K562 (cell line): ENCODE results near the gene GOLGA8N. TPM values are rescaled to one million over a fixed set of nuclear protein-coding genes. Genes with fewer than 3 reads are reported as not detected.
"Not testable (repeated sequence)": the region's sequence is repeated elsewhere in the genome, so short reads cannot be mapped to it uniquely, and the experiment has no call there.

Experiments
- ATAC-seq: fragments of 200-7000 bp; cut with Tn5 transposase; 3 replicates; pipeline ENCODE4 v1.9.1; 2020; ENCODE audit warnings: moderate library complexity
- BruUV-seq: library from RNA; stranded (reverse); fragments of 400-500 nt; replicated peaks from 2 replicates; lab custom pipeline; 2021; lab: Mats Ljungman, UMichigan
- CTCF ChIA-PET: fragments of 300-600 bp; formaldehyde crosslinking; extraction: SDS; loops from one replicate; lab custom pipeline; 2021; ENCODE audit warnings: low intra/inter-chr PET ratio; lab: Yijun Ruan, JAX
- POLR2A ChIA-PET: fragments of 300-600, 350-650 bp; sonication (Branson Sonifier 250); formaldehyde crosslinking; extraction: SDS; loops from one replicate; lab custom pipeline; 2021; ENCODE audit warnings: antibody characterized with exemption, inconsistent platforms; lab: Yijun Ruan, JAX
- DNase-seq, 4 experiments: peaks; one replicate each; pipeline versions ENCODE4 v3.0.0 to v3.0.0-alpha.2; 2011 to 2018; ENCODE audit warnings: low spot score in 3 of 4, mixed read lengths in 3 of 4; ENCODE audit errors: extremely low read depth in 1 of 4
- FAIRE-seq: peaks from 2 replicates; lab custom pipeline; 2011; peaks lifted over from hg19 to GRCh38; lab: Jason Lieb, UNC
- H2AFZ ChIP-seq: 2 replicates; pipeline ENCODE4 v1.6.0; 2011; ENCODE audit warnings: low read depth, low read length, control low read depth, inconsistent platforms
- H3K27ac ChIP-seq: fragments of 200-600 bp; 3 replicates; pipeline ENCODE4 v1.8.0; 2011; ENCODE audit warnings: low read depth, mild to moderate bottlenecking, control low read depth, inconsistent platforms, low read length, moderate library complexity, mixed read lengths; ENCODE audit errors: extremely low read depth
- H3K27me3 ChIP-seq, 2 experiments: fragments of 300-600 bp in 1 of 2; 2 replicates in 1 of 2; 3 replicates in 1 of 2; pipeline versions ENCODE4 v1.6.0 to v1.8.0; 2011; ENCODE audit warnings: inconsistent platforms in 2 of 2, low read length in 2 of 2, mild to moderate bottlenecking in 1 of 2, mixed read lengths in 1 of 2, moderate library complexity in 1 of 2; ENCODE audit not compliant: control insufficient read depth in 2 of 2, insufficient read depth in 2 of 2
- H3K36me3 ChIP-seq: fragments of 300-600 bp; 3 replicates; pipeline ENCODE4 v1.8.0; 2011; ENCODE audit warnings: mild to moderate bottlenecking, low read length, inconsistent platforms; ENCODE audit not compliant: control insufficient read depth, insufficient read depth
- H3K4me1 ChIP-seq, 2 experiments: fragments of 200-600 bp in 1 of 2; replicated peaks in 1 of 2; 2 replicates in 1 of 2; 3 replicates in 1 of 2; pipeline versions ENCODE4 v1.5.1 to v1.8.0; 2011; ENCODE audit warnings: inconsistent platforms in 2 of 2, low read length in 2 of 2, mild to moderate bottlenecking in 1 of 2, mixed read lengths in 1 of 2, moderate library complexity in 1 of 2; ENCODE audit not compliant: control insufficient read depth in 2 of 2, insufficient read depth in 2 of 2
- H3K4me2 ChIP-seq: 2 replicates; pipeline ENCODE4 v1.6.1; 2011; ENCODE audit warnings: low read length, control low read depth, inconsistent platforms, mixed read lengths; ENCODE audit not compliant: insufficient read depth
- H3K4me3 ChIP-seq: fragments of 200-600 bp; sonication (generic), shearing (Covaris generic); 2 replicates; pipeline ENCODE4 v1.5.1; 2016; ENCODE audit warnings: control low read depth, inconsistent platforms
- H3K79me2 ChIP-seq: fragments of 200-600 bp; 3 replicates; pipeline ENCODE4 v1.8.0; 2011; ENCODE audit warnings: low read length, inconsistent platforms; ENCODE audit not compliant: control insufficient read depth, insufficient read depth
- H3K9ac ChIP-seq, 2 experiments: 2 replicates each; pipeline versions ENCODE4 v1.6.0 to v1.6.1; 2011; ENCODE audit warnings: low read depth in 2 of 2, low read length in 2 of 2, control low read depth in 1 of 2, inconsistent platforms in 1 of 2, mild to moderate bottlenecking in 1 of 2, mixed read lengths in 1 of 2; ENCODE audit not compliant: insufficient read depth in 1 of 2
- H3K9me1 ChIP-seq: one replicate; pipeline ENCODE4 v1.6.0; 2011; ENCODE audit warnings: inconsistent platforms, mild to moderate bottlenecking, low read length, moderate library complexity; ENCODE audit not compliant: control insufficient read depth, insufficient read depth
- H3K9me3 ChIP-seq: replicated peaks from 2 replicates; pipeline ENCODE4 v1.5.1; 2011; ENCODE audit warnings: low read depth, low read length, inconsistent platforms; ENCODE audit not compliant: control insufficient read depth, insufficient read depth
- H4K20me1 ChIP-seq: replicated peaks from 2 replicates; pipeline ENCODE4 v1.6.1; 2011; ENCODE audit warnings: low read length, inconsistent platforms, mixed read lengths; ENCODE audit not compliant: control insufficient read depth, insufficient read depth
- WGBS: fragments of 100-300 bp; shearing (Covaris generic); methylation state at CpG from one replicate; pipeline ENCODE4 v1.1.6; 2016; ENCODE audit warnings: low coverage, mixed read lengths; ENCODE audit not compliant: insufficient coverage; ENCODE audit errors: missing lambda C conversion rate; 5-methylcytosine and 5-hydroxymethylcytosine counted together
- in situ Hi-C: fragments of 300-500 bp; cut with MboI; formaldehyde crosslinking; loops from 4 replicates; pipeline ENCODE4 v1.15.0; 2018; ENCODE audit warnings: inconsistent platforms, mixed read lengths
- intact Hi-C: fragments of 100-400 bp; cut with micrococcal nuclease; formaldehyde crosslinking; loops from 2 replicates; pipeline ENCODE4 v1.14.2; 2022
- polyA plus RNA-seq, 8 experiments: library from polyadenylated mRNA; depleted of rRNA in 4 of 8; stranded (reverse) in 5 of 8; unstranded in 3 of 8; fragments of >200 nt; fragmentation: Nextera tagmentation in 2 of 8; fragmentation: Illumina TruSeq in 1 of 8; extraction: Ambion mirVana in 2 of 8; extraction: Trizol in 1 of 8; gene quantifications; 2 replicates each; pipeline versions ENCODE4 v1.2.1 to v1.2.3, GENCODE V29; 2011 to 2014; ENCODE audit warnings: inconsistent platforms in 1 of 8, missing spikeins in 1 of 8
- total RNA-seq, 7 experiments: library from RNA; depleted of rRNA in 6 of 7; stranded (reverse); fragments of >200 nt in 6 of 7; fragmentation: Illumina TruSeq in 2 of 7; extraction: Trizol in 2 of 7; gene quantifications; 2 replicates each; pipeline versions ENCODE4 v1.2.1 to v1.2.3, GENCODE V29; 2011 to 2021; ENCODE audit warnings: low replicate concordance in 1 of 7

The GOLGA8N gene
- total and polyA plus RNA-seq, 9 of the 15 experiments (the other 6 are each of a cell fraction or from before 2014, with no cell fraction given) = 0.01 to 4.5 (median 0.24) TPM

DNA sequence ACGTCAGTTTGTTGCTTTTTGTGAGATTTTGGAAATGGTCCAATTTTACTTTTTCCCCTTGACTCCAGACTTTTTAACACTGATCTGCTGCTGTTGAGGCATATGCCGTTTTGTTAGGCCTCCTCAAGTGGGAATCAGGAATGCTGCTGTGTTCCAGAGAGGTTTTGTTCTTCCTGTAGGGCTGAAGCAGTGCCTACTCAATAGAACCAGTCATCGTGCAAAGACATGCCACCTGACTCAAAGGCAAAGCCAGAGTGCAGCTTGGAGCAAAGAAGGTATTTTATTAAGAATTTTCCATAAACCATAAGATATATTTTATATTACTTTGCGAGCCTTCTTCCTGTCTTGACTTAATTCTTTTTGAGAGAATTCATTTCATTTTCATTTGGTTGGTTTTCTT is 7.4 kb upstream of the GOLGA8N start:
- H3K27ac ChIP-seq, H3K4me3 ChIP-seq, intact Hi-C loops, DNase-seq, H3K9me1 ChIP-seq, H2AFZ ChIP-seq, BruUV-seq, H3K27me3 ChIP-seq, H3K36me3 ChIP-seq, H3K9ac ChIP-seq, H3K9me3 ChIP-seq, H4K20me1 ChIP-seq, H3K4me1 ChIP-seq, H3K4me2 ChIP-seq, ATAC-seq, POLR2A ChIA-PET, FAIRE-seq, in situ Hi-C loops, H3K79me2 ChIP-seq, CTCF ChIA-PET: not testable (repeated sequence)
- WGBS = 9% methylated on average over 2 of the region's 4 CpGs

DNA sequence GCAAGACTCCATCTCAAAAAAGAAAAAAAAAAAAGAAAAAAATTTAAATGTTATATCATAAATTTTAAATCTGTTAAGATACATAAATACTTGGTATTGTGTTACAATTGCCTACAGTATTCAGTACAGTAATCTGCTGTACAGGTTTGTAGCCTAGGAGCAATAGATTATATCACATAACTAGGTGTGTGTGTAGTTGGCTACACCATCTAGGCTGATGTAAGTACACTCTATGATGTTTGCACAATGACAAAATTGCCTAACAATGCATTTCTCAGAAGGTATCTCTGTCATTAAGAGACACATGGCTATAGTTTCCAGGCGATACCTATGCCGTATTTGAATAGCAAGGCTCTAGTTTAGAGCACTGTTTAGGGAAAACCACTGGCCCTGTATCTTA is 16.3 kb downstream of the GOLGA8N start:
- H3K9ac ChIP-seq, H3K79me2 ChIP-seq, ATAC-seq, FAIRE-seq, H3K9me1 ChIP-seq, H3K27me3 ChIP-seq, DNase-seq, intact Hi-C loops, H2AFZ ChIP-seq, H4K20me1 ChIP-seq, H3K36me3 ChIP-seq, H3K9me3 ChIP-seq, BruUV-seq, H3K27ac ChIP-seq, H3K4me3 ChIP-seq, H3K4me1 ChIP-seq, in situ Hi-C loops, CTCF ChIA-PET, POLR2A ChIA-PET, H3K4me2 ChIP-seq: not testable (repeated sequence)
- 82% methylated on average over 2 of the region's 2 CpGs for whole genome bisulfite sequencing
